A204.1 (cell line): ENCODE measurements around the gene CRIM1.

Source experiments
- FAIRE-seq: peaks from 2 replicates; lab custom pipeline; 2012; peaks lifted over from hg19 to GRCh38; lab: Jason Lieb, UNC

The CRIM1 gene

DNA sequence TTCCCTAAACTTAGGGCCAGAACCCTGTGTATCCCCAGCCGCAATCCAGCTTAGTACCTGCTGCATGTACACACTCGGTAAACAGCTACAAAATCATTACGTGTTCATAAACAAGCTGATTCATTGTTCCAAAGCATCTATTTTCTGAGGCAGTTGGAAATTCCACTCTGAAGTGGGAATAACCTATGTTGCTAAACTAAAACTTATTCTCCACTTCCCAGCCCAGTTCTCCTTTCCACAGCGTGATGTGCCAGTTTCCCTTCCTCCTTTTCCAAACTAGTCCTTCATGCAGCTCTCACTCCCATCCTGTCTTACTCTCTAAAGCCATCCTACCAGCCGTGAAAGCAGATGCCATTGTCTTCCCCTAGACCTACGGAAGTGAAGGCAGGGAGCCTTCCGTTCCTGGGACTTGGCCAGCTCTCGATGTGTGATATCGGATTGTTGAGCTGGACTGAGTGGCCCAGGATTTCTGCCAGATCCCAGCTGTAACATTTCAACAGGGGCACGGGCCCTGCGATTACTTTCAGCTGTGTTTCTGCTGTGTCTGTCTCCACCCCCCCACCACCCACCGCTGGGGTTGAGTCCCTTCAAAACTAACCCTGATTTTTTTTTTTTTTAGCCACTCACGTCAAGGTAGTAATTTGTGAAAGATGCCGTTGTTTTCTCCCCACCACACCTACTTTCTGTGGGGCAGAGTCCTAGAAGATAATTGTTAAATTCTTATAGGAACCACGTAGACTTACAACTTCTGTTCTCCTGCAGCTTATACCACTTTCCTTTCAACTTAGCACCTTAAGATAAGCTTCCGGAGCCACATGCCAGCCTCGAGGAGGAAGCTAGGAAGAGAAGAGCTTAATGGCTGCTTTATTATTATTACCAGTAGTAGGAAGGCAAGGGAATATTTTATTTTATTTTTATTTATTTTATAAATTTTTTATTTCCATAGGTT, 100.9 kb downstream of the CRIM1 start:
- no peak for FAIRE-seq

GRCh38 chr2:36458106-36458505, 102.5 kb downstream of the CRIM1 start:
- FAIRE-seq, result no peak

- FAIRE-seq, result no peak
Measured at GRCh38 chr2:36459725-36460137, 104.2 kb downstream of the CRIM1 start.

DNA sequence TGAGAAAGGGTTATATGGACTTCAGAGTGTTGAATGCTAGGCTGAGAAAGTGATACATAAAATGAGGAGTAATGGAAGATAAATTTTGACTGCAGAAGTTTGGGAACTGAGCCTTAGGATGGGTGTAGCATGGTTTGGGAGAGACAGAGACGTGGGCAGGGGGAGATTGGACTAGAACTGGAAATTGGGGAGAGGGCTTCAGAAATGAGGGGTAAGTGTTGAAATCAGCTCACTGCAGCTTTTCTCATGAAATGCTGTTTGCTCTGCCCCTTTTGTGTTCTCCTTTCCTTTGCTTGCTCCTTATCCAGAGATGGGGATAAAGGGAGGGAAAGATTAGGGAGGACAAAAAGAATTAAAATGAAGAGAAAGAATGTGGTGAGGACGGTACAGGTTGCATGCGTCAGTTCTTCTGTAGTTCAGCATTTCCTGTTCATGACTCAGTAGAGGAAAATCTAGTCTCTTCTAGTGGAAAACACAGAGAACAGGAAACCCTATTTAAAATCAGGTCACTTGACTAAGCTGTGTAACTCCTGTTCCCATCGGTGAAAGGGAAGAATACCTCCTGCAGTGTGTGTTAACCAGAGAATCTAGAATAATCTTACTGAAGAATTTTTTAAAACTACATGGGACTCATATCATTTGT, 105.6 kb downstream of the CRIM1 start:
- FAIRE-seq, result no peak

DNA sequence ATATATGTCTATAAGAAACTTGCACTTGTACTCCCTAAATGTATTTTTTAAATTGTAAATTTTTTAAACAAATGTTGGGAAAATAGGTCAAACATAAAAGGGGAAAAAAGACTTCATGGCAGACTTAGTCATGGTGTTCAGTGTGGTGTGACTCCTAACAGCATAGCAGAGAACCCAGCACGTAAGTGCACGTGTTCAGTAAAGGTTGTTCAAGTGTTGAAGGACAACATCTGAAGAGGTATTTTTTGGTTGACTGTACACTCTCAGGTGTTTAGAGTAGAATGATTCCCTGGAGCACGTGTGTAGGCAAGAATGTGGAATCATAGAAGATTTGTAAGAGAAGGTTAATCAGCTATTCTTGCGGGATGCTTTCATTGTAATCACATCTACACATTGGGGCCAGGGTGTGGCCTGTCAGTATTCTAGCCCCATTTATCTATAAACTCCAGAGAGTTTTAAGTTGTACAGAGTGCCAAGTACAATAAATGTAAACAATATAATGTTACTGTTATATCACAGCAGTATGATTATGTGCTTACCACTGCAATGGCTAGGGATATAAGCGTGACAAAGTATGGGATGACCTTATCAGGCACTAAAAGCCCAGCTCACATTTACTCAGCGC, 106.8 kb downstream of the CRIM1 start:
- no peak for FAIRE-seq

- no peak for FAIRE-seq
Measured at GRCh38 chr2:36463365-36463764, 107.8 kb downstream of the CRIM1 start.

DNA sequence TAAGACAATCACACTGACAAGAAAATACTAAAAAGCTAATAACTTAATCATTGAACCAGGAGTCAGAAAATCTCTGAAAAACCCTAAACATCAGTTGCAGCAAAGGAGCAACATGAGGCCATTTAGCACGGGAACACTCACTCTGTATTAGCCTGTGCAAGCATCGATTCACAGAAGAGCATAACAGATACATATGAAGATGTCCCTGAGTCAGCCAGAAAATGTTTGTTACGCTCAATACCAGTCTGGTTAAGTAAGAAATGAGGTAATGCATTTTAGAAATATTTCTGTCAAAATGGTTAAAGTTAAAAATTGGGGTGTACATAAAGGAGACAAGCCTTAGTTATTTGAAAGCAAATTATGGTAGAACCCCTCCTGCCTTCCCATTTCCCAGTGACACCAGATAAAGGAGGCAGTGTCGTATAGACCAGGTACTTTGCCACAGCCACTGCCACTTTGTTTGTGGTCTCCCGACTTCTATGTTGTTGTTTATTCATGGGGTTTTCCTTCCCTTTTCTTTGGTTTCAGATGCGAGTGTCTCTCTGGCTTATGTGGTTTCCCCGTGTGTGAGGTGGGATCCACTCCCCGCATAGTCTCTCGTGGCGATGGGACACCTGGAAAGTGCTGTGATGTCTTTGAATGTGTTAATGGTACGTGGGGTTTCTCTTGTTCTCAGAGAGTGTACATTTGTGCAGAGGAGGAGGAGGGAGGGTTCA, 108.6 kb downstream of the CRIM1 start:
- FAIRE-seq, result no peak

DNA sequence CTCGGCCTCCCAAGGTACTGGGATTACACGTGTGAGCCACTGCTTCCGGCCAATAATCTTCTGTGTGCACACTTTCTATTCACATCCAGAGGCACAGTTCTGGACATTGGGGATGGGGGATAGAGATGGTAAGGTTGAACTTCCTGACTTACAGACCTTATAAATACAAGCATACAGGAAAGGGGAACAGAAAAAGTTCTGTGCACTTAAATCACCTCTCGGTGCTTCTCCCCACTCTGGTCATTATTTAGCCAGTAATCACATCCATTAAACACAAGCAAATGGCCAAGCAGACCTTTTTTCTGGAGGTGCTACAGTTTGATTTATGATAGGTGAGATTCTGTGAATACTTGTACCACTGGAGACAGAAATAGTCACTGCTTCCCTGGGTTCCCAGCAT, 110.6 kb downstream of the CRIM1 start:
- no peak for FAIRE-seq

DNA sequence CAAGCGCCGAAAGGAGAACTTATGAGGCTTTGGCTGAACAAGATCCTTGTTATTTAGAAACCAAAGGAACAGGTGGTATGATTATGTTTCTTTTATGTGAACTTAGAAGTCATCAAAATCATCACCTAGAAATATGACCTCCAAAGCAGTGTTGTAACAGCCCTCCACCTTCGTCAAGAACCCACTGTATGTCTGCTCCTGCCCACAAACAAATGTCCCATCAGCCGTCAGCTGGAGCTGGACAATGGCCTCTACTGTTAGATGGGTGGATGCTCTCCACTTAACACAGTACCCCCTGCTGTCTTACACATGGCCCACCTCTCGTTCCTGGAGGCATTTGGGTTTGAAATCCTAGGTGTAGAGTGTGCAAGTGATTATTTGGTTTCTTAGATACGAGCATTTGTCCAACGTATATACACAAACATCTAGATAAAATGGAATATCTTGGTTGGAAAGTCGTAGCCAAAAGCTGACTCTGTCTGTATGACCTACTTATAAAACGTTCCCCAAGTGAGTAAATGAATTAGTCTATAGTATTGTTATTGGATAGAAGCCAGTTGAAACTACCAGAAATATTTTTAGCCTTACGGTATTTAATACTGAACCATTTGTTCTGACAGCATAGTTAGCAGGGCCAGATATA, 113.0 kb downstream of the CRIM1 start:
- FAIRE-seq, result no peak

GRCh38 chr2:36469106-36469477, 113.5 kb downstream of the CRIM1 start:
- FAIRE-seq, result no peak

DNA sequence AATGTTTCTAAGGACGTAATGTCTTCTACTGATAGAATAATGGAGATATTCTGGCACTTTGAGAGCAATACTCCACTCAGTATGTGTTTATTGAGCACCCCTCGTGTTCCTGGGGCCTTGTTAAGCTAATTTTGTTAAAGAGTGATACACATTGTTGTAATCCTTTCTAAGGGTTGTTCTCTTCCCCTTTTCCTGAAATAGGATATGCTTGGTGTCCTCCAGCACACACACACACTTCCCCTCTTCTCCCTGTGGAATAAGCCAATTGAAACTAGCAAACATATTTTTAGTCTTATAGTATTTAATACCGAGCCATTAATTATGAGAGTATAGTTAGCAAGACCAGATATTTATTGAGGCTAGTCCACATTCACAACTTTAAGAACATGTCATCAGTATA, 114.1 kb downstream of the CRIM1 start:
- FAIRE-seq, result no peak

DNA sequence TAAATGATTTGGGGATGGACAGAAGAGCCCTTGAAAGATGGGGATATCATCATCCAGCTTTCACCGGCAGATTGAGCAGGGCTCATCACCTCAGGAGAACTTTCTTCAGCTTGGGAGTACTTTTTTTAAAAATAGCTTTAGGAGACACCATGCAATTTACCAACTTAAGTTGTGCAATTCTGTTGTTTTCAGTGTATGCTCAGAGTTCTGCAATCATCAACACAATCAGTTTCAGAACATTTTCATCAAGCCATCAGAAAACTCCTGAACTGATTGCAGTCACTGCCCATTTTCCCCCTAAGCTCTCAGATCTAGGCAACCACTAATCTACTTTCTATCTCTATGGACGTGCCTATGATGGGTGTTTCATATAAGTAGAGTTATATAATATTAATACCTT, 117.7 kb downstream of the CRIM1 start:
- no peak for FAIRE-seq

- no peak for FAIRE-seq
Measured at GRCh38 chr2:36476411-36476810, 120.8 kb downstream of the CRIM1 start.

DNA sequence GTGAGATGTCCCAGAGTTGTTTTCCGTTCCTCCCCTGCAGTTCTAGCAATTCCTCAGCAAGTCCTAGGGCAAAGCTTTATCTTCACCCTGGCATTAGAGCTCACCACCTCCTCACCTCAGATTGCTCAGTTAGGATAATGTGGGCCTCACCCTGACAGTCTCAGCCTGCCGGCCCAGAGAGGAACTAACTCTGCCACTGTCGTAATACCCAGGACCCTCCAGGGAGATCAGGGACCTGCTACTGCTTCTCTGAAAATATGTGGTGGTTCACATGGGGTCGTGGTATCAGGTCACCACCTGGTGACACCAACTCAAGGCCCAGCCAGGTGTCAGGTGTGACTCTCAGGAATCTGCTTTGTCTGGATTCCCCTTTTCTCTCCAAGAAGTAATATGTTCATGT, 121.7 kb downstream of the CRIM1 start:
- FAIRE-seq, result no peak

GRCh38 chr2:36477746-36478145, 122.2 kb downstream of the CRIM1 start:
- FAIRE-seq, result no peak

DNA sequence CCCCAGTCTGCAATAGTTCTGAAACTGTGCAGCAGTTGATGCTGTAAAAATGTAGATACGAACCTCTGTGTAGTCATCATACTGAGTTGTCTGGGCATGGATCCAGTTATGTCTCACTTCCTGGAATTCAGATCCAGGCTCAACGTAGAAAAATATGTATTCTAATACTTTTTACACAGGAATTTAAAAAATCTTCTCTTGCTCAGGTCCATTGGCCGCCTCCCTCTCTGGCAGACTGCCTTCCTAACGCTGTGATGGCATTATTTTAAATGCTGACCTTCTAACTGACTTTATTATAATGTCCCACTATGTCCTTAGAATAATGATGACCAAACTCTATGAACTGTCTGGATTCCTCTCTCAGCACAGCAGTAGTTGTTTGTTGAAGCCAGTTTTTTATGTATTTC, 122.8 kb downstream of the CRIM1 start:
- no peak for FAIRE-seq

DNA sequence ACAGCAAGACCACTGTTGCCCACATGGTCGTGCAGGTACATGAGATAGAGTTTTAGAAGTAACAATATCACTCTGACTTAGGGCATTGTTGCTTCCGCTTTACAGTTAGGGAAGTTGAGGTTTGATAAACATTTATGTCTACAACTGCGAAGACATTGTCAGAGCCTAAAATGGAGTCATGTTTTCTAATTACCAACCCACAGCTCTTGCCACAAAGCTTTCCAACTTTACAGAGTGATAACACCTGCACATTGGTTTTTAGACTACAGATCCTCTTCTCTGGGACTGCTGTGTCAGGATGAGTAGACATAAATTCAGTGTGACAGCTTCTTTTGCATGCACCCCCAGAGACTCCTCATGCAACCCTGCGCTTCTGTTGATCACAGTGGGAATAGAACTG, 123.4 kb downstream of the CRIM1 start:
- FAIRE-seq, result no peak

DNA sequence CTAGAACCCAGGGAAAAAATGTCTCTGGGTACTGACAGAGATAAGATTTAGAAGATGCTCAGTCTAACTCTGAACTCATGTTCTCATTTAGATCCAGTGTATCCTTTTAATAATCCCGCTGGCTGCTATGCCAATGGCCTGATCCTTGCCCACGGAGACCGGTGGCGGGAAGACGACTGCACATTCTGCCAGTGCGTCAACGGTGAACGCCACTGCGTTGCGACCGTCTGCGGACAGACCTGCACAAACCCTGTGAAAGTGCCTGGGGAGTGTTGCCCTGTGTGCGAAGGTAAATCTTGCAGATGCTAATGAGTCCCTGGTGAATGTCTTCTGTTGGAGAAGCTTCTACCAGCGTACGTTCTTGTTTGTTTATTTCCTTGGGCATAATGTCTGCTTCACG, 123.8 kb downstream of the CRIM1 start:
- FAIRE-seq, result no peak

DNA sequence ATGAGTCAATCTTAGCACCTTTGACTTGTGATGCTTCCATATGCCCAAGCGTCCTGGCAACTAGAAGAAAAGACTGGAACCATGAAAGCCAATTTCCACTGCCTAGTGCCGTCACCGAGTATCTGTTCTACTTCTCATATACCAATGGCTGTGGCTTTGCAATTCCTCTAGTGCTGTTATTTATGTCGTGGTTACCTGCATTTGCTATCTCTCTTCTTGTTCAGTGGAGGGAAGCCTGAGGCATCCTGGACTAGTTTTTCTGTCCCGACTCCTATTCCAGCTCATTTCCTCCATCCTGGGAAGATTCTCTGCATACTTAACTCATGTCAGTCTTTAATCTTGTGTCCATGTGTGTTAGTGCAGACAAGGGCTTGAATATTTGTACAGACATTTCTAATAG, 124.5 kb downstream of the CRIM1 start:
- FAIRE-seq, result no peak

DNA sequence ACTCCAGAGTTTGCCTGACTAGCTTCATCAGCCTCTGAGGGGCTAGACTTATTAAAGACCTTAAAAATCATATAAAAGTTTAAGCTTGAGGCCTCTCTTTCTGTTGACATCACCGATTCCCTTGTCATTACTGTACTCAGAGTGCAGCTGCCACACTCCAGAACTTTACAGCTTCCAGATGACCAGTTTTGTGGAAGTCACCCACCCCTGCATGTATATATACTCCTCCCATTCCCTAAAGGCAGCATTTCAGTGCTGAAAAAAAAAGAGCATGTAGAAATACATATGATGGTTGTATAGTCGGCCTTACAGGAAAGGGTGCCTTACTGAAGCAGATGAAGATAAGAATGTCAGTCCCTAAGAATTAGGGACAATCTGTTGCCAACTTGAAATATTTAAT, 125.1 kb downstream of the CRIM1 start:
- no peak for FAIRE-seq

GRCh38 chr2:36481709-36482108, 126.1 kb downstream of the CRIM1 start:
- no peak for FAIRE-seq

- no peak for FAIRE-seq
Measured at GRCh38 chr2:36482576-36483214, 127.1 kb downstream of the CRIM1 start.
